ENCODE measurements around the gene FOSB.
A peak's percentile ranks its signal among the peaks of the same experiment; 100 is the strongest.

The FOSB gene

DNA sequence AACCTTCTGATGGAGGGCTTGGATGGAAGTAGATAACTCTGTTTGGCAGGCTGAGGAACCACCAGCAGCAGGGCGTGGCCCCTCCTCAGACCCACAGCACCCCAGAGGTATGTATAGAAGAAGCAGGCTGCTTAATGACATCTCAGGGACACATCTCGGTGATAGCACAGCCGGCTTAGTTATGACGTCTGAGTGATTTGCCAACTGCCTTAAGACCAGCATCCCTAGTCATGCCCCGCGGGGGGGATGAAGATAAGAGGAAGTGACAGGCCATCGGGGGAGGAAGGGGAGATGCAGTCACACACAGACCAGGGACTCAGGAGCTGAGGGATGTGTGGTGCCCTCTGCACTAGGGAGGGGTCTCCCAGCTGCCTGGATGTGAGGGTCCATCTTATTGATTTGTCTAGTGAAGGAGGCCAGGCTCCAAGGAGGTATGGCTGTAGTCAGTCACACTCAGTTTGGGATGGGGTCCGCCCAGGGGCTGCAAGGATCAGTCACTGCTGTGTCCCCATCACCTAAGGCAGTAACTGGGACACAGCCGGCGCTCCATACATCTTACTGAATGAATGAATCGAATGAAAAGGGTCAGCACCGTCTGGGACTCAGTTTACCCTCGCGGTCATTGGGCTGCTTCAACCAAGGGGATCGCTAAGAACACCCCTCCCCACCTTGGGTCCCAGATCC lies 24.9 kb upstream of the FOSB start:
- peak; percentile 40 for DNase-seq

DNA sequence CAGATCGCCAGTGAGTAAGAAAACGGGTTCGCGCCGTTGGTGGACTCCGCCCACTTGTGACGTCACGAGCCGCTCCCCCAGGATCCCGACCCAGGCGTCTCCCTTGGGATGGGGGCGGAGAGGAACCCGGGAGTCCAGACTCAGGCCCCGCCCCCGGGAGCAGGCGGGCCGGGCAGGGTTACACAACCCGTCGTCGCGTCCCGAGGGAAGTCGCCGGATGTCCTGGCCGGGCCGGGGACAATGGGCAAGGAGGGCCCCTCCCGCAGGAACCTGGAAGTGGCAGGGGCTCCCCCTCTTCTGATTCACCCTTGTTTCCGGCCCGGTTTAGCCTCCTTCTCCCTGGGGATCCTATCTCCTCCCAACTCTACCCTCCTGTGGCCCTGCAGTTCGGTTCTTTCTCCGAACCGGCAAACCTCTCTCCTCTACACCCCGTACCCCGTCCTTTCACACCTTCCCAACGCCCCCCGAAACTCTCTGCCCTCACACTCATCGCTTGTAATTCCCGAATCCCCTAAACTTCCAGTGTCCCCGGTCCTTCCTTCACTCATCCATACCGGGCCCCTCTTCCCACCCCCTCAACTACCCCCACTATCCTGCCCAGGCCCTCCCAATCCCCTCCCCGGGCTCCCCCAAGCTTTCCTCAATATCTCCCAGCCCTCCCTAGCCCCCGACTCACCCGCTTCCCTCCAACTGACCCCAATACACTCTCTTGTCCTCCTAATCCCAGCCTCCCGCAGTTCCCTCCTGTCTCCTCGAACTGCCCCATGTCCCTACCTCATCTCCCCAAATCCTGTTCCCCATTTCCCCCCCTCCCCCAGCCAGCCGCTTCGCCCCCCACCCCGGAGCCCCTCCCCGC lies 24.1 kb upstream of the FOSB start:
- DNase-seq: peak; percentile 89

DNA sequence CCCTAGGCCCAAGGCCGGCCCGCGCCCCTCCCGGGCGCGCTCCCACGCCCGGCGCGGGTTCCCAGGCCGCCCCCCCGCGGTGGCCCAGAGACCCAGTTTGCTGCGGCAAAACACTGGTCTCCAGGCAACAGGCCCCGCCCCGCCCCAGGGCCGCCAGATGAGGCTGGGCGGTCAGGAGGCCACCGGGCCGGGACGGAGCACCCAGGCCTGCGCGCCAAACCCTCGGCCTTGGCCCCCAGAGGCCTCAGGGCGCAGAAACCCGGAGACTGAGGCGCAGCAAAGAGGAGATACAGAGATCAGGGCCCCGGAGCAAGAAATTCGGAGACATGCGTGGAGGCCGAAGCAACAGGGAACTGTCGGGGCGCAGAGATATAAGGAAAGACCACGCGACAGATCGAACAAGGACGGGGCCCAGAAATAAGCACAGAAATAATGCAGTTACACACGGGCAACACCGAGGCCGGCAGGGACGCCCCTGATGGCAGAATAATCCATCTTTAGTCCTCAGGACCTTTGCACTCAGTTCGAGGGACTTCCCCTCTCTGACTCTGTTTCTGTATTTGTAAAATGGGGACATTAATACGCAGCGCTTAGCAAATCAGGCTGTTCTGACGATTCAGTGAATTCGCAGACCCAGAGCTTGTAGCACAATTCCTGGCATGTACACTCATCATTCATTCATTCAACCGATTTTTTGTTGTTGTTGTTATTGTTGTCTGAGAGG lies 23.3 kb upstream of the FOSB start:
- peak; percentile 68 for DNase-seq

DNA sequence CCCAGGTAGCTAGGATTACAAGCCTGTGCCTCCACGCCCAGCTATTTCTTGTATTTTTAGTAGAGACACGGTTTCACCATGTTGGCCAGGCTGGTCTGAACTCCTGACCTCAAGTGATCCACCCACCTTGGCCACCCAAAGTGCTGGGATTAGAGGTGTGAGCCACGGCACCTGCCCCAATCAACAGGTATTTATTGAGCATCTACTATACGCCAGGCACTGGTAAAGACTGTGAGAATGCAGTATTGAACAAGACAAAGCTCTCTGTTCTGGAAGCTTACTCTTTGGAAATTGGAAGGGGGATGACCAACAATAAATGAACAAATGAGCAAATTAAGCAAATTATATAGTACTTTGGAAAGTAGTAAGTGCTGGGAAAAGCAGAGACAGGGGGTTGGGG lies 22.7 kb upstream of the FOSB start:
- DNase-seq: no peak

DNA sequence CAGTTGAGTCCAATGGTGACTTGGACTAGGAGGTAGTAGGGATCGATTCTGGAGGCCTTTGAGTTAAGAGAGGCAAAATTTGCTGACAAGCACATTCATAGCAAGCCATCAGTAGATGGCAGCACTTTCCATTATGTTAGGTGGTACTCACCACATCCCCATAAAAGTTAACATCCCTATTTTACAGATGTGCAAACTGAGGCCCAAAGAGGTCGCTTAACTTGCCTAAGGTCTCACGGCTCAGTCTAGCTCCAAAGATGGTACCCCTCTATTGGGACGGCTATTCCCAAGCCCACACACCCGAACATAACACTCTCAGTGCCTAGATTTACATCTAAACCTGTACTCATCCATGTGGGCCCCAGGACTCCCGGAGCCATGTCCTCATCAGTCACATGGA lies 21.5 kb upstream of the FOSB start:
- DNase-seq: peak; percentile 43

DNA sequence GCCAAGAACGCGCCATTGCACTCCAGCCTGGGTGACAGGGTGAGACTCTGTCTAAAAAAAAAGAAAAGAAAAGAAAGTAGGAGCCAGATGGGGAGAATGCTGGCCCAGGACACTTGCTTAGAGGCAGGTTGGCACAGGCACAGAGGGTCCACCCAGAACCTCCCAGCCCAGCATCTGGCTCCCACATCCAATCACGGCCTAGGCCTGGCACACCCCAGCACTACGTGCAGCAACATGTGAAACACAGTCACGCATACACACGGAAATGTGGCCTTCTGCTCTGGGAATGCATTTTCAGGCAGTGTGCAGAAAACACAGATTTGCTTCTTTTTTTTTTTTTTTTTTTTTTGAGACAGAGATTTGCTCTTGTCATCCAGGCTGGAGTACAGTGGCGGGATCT lies 20.9 kb upstream of the FOSB start:
- DNase-seq: no peak

DNA sequence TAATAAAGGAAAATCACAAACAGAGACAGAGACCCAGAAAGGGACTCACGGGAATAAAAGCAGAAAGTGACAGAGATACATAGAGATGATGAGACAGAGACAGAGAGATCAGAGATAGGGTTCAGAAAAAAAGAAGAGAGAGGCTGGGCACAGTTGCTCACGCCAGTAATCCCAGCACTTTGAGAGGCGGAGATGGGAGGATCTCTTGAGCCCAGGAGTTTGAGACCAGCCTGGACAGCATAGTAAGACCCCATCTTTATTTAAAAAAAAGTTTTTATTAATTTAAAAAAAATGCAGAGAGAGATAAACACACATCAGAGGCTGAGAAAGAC lies 19.4 kb upstream of the FOSB start:
- DNase-seq: no peak

DNA sequence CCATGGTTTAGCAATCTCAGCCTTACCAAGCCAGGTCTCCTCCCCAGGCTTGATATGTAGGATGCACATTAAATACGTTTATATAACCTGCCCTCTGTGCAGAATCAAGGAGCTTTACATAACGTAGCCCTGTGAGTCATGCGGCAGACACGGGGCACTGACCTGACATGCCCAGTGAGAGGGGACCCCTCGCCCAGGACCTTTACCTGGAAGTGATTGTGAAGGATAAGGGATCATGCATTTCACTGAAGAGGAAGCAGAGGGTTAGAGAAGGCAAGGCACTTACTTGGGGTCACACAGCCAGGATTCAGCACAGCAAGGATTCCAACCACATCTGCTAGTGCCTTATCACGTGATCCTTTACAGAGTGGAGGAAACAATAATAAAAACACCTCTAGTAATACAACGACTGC lies 18.9 kb upstream of the FOSB start:
- no peak for DNase-seq

DNA sequence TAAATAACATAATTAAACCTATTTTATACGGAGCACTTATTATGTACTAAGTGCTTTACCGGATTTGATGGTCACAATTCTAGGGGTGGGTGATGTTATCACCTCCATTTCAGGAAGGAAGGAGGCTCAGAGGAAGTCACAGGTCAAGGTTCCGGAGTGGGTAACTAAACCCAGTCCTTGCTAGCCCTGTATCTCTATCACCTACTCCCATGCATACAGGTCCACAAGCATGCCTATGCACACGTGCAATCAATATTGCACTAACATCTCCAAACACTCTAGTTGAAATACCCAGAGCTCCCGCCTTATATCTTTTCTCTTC lies 17.8 kb upstream of the FOSB start:
- DNase-seq: no peak

DNA sequence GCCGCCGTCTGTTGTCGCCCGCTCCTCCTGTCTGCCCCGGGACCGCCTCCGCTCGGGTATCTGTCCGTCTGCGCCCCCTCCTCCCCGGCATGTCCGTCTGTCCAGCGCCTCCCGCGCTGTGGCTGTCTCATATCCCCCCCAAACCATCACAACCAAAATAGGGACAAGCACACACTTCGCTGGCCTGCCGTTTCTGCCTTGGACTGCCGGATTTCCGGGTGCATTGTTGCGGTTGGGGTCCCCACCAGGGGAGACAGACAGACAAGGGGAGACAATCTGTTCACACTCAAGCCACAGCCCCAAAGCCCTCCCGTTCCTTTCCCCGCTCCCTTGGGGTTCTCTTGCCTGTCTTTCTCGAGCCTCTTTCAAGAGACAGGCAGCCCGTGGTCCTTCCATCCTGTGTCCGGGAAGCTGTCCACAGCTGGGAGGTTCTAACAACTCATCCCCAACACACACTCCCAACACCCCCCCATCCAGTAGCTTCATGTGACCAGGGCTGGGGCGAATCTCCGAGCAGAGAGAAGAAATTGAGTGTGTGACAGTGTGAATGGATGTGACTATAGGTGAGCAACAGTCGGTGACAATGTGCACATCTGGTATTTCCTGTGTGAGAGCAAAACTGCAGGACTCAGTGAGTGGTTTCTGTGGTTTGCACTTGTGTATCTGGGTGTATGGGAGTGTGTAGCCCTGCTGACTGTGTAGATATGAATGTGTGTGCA lies 16.5 kb upstream of the FOSB start:
- peak; percentile 71 for DNase-seq

DNA sequence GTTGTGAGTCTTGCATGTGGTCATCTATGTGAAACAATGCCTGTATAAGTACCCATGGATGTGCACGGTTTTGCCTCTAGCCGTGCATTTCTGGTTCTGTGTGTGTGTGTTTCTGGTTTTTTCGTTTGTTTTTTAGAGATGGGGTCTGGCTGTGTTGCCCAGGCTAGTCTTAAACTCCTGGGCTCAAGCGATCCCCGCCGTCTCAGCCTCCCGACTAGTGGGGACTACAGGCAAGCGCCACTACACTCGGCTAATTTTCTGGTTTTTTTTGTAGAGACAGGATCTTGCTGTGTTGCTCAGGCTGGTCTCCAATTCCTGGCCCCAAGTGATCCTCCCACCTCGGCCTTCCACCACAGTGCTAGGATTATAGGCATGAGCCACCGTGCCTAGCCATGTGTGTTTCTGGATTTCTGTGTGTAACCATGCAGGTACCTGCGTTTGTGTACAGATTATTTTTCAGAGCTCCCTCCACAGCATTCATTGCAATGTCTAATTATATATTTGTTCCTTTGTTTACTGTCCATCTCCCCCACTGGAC lies 15.9 kb upstream of the FOSB start:
- no peak for DNase-seq

DNA sequence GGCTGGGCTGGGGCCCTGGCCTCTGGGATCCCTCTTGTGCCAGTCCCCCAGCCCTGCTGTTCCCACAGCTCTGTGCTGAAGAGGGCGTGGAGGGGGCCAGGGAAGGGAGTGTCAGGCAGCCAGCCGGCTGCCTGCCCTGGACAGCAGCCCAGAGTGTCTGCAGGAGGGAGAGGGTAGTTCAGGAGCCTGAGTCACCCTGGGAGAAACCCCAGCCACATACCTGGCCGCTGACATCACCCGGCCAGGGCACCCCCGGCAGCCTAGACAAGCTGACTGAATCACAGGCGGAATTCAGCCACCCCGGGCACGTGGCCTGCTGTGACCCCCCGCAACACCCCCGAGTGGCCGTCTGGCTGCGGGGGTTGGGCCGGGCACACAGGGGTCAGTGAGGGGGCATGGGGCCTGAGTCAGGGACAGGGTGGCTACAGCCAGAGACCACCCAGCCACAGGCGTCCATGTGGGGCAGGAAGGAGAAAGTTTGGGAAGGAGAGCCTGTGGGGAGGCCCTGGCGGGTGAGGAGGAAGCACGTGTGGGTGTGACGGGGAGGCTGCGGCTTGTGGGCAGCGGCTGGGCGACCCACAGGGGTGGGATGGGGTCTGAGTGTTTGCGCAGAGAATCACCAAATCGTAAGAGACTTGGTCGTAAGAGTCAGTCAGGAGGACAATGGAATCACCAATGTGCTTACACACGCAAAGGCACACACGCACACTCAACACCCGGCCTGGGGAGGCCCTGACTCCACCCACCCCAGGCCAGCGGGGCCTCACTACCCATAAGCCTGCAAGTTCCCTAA lies 11.9 kb upstream of the FOSB start:
- DNase-seq: peak; percentile 99

DNA sequence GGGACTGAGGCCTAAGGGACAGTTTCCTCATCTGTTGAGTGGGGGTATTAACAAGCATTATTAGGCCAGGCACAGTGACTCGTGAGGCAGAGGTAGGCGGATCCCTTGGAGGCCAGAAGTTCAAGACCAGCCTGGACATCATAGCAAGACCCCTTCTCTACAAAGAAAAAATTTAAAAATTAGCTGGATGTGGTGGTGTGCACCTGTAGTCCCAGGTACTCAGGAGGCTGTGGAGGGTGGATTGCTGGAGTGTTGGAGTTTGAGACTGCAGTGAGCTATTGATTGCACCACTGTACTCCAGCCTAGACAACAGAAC lies 11.3 kb upstream of the FOSB start:
- DNase-seq: no peak

DNA sequence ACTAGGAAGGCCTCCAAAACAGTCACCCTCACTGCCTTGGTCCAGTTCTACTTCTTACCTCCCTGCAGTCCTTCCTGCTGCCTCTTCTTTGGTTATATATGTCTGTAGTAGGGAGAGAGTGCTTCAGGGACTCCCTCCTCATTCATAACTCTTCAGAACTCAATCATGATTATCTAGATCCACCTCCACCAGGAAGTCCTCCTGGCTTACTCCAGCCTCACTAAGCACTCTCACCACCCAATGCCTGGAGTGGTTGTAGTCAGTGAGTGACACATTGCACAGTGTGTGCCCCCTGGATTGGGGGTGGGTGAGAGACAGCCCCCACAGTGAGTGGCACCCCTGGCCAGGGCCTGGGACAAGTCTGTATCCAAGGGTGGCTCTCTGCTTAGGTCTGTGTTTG lies 10.0 kb upstream of the FOSB start:
- DNase-seq: no peak

DNA sequence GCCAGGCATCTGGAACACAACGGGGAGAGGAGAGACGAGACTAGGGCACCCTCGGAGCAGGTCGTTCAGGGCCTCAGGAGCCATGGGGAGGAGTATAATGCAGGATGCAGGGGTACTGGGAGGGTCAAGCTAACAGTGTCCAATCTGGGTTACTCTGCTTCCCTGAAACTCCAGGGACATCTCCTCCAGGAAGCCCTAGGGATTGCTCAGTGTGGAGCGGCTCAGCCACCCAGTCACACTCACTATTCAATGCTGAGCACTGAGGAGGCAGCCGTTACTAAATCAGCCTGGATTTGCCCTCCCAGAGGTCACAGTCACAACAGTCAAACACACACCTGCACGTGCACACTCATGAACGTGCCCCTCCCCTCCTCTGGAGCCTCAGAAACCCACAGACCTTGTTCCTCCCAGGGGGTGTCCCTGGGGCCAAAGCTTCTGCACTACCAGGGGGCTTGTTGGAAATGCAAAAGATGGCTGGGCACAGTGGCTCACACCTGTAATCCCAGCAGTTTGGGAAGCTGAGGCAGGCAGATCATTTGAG lies 6.9 kb upstream of the FOSB start:
- DNase-seq: no peak

DNA sequence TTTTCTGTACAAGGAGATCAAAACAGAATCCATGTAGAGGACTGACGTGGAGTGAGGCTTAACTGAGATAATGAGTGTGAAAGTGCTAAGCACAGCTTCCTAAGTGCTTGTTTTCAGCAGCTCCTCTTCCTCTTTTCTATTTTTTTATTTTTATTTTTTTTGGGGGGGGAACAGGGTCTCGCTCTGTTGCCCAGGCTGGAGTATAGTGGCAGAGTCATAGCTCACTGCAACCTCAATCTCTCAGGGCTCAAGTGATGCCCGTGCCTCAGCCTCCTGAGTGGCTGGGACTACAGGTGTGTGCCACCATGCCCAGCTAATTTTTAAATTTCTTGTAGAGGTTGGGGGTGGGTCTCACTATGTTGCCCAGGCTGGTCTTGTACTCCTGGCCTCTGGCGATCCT lies 5.6 kb upstream of the FOSB start:
- no peak for DNase-seq

DNA sequence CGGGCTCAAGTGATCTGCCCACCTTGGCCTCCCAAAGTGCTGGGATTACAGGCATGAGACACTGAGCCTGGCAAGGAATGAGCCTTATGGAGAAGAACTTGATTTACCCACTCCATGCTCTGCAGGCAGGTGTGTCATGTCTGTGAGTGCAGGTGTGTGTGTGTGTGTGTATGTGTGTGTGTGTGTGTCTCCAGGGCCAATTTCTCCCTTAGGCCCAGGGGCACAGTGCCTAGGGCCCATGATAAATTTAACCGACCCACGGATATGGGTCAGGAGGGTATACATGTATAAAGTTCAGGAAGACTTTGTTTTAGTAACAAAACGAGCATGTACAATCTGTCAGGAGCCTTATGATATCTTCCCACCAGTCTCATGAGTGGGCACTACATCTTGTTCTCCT lies 4.6 kb upstream of the FOSB start:
- no peak for DNase-seq

DNA sequence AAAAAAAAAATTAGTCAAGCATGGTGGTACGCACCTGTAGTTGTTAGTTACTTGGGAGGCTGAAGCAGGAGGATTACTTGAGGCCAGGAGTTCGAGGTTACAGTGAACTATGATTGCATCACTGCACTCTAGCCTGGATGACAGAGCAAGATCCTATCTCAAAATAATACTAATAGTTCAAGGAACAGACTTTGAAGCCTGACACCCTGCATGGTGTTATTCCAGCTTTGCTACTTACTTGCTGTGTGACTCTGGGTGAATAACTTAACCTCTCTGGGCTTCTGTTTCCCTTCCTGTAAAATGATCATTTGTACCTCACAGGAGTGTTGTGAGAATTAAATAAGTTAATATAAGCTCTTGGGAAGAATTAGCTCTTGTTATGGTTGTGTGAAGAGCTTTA lies 3.5 kb upstream of the FOSB start:
- DNase-seq: no peak

DNA sequence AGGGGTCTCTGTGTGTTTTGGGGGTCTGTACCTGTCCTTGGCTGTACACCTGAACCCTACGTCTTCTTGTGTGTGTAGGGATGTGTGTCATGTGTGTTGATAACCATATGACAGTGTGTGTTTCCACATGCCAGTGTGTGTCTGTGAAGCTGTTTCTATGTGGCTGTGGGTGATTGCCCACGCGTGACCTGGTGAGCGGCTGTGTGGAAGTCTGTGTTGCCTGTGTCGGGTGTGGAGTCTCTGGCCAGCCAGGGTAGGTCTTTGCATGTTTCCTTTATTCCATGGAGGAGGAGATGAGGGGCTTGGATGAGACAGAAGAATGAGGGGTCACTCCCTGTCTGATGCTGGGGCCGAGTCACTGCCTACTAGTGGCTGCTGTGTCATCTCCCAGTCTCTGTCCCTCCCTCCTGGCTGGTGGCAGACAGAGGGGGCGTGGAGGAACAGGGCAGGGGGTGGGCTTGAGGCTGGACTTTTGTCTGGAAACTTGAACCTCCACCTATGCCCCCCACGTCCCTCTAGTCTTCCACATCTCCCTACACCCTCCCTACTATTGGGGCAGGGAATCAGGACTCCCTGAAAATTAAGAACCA lies 2.8 kb upstream of the FOSB start:
- no peak for DNase-seq

DNA sequence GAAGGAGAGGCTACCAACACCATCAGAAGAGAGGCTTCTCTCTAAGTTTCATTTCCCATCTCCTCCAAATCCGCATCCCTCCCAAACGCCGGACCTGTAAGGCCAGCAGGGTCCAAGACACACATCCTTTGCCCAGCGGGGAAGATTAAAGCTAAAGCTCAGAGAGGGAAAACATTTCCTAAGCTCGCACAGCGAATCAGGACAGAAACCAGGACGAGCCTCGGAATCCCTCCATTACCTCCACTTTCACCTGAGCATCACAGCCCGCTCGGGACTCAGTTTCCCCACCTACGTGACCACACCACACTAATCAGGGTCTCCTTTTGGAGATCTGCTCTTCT lies 711 bp upstream of the FOSB start:
- no peak for DNase-seq

DNA sequence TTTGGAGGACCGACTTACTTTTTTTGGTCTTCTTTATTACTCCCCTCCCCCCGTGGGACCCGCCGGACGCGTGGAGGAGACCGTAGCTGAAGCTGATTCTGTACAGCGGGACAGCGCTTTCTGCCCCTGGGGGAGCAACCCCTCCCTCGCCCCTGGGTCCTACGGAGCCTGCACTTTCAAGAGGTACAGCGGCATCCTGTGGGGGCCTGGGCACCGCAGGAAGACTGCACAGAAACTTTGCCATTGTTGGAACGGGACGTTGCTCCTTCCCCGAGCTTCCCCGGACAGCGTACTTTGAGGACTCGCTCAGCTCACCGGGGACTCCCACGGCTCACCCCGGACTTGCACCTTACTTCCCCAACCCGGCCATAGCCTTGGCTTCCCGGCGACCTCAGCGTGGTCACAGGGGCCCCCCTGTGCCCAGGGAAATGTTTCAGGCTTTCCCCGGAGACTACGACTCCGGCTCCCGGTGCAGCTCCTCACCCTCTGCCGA lies 409 bp downstream of the FOSB start:
- DNase-seq: no peak

DNA sequence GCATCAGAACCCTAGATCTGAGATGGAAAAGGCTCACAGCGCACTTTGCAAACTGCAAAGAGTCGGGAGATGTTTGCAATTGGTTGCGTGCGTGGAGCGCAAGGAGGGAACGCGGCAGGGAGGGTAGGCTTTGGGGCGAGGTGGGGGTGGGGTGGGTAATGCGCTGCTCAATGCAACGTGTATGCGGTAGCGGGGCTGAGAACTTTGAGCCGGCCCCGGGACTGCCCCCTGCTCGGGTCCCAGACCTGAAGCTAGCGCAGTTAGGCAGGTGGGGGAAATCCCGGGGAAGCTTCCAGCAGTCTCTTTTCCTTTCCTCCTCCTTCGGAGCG lies 971 bp downstream of the FOSB start:
- DNase-seq: peak; percentile 23
